ENCODE measurements around the gene ACOXL. TPM values are rescaled to one million over a fixed set of nuclear protein-coding genes. Genes with fewer than 3 reads are reported as not detected.

ACOXL gene
- total and polyA plus RNA-seq, 4 donors = 0.13 TPM; not detected in 3

DNA sequence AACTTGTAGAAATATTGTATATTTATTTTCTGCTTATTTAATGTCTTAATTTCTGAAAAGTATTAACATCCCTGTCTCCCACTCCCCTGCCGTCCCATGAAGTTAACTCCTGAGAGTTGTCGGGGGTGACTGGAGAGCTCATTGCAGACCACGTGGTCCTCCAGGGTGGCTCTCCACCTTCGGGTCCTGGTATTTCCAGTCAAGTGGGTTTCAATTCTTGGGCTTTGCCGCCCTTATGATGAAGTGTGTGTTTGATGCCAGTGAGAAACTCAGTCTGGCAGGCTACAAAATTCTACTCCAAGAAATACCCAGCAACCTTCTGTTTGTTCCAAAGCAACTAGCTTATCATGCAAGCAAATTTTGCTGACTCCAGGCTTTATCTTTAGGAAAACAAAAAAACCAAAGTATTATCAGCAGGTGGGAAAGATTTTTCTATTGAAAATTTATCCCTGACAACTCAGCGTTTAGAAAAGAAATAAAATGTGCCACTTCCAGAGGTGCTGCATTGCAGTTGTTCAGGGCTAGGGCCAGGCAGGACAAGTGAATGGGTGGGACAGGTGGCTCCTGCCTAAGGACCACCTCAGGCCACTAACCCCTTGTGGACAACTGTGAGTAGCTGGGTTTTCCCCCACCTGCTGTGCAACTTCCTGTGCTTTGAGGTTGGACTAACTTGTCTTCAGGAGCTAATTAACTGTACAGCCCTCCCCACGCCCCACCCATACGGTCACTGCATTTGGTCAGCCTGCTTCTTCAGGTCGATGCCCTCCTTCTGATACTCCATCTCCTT, 434.9 kb downstream of the ACOXL start:
- 89 to 91% methylated on average over 9 of the region's 9 CpGs for WGBS, 2 donors
- Histone ChIP-seq H3K4me3 (ENCODE audit: low read length in 2 of 2) (no peak overlapping the region), H3K4me1 (ENCODE audit: control insufficient read depth in 1 of 2, insufficient read depth in 2 of 2, low read length in 2 of 2) (no peaks in the 10 kb centered on the region), H3K9me3 (ENCODE audit: control insufficient read depth, low read length) (no peaks in the 10 kb centered on the region), H3K27ac (ENCODE audit: low read depth in 1 of 2, low read length in 2 of 2) (no peak overlapping the region), H3K27me3 (ENCODE audit: control insufficient read depth in 1 of 2, insufficient read depth in 2 of 2, low read length in 1 of 2) (no peaks in the 10 kb centered on the region), H3K36me3 (ENCODE audit: control insufficient read depth in 1 of 2, insufficient read depth in 2 of 2, low read length in 1 of 2) (no peaks in the 10 kb centered on the region)
- intact Hi-C loops (cut with DNase I) = no loop called here
- no peak for ATAC-seq (ENCODE audit: low FRiP score)
- no peak for DNase-seq

GRCh38 chr2:111167863-111168162, 435.4 kb downstream of the ACOXL start:
- DNase-seq (no peak), ATAC-seq (ENCODE audit: low FRiP score) (no peak)
- Histone ChIP-seq H3K27me3 (ENCODE audit: control insufficient read depth in 1 of 2, insufficient read depth in 2 of 2, low read length in 1 of 2) (no peaks in the 10 kb centered on the region), H3K4me1 (ENCODE audit: control insufficient read depth in 1 of 2, insufficient read depth in 2 of 2, low read length in 2 of 2) (no peaks in the 10 kb centered on the region), H3K4me3 (ENCODE audit: low read length in 2 of 2) (no peak overlapping the region), H3K9me3 (ENCODE audit: control insufficient read depth, low read length) (no peaks in the 10 kb centered on the region), H3K27ac (ENCODE audit: low read depth in 1 of 2, low read length in 2 of 2) (no peak overlapping the region), H3K36me3 (ENCODE audit: control insufficient read depth in 1 of 2, insufficient read depth in 2 of 2, low read length in 1 of 2) (no peaks in the 10 kb centered on the region)
- WGBS, 2 donors = 88 to 94% methylated on average over 4 of the region's 4 CpGs
- intact Hi-C loops (cut with DNase I) = no loop called here

Other genes with a start within 250 kb of the ACOXL start
- gene RGPD6, start 155.4 kb upstream of the ACOXL start, total RNA-seq = 10 to 100 TPM; 42.8 to 79.1 TPM
- gene RGPD6, start 155.4 kb upstream of the ACOXL start, polyA plus RNA-seq = 10 to 100 TPM in 1 of 2 donors, 1 to 10 TPM in 1; 7.8 to 11.5 TPM
- 1 to 10 TPM in 1 of 2 donors, under 1 TPM in 1; 0.84 to 2.5 TPM for gene BUB1, start 54.5 kb upstream of the ACOXL start, total RNA-seq
- under 1 TPM in 1 of 2 donors, not detected in 1; 0.38 TPM for gene BUB1, start 54.5 kb upstream of the ACOXL start, polyA plus RNA-seq